Upper lobe of right lung (tissue), 1 donor: ENCODE data around the gene TMEM59L. TPM values are rescaled to one million over a fixed set of nuclear protein-coding genes. Genes with fewer than 3 reads are reported as not detected.

Experiments
- ATAC-seq: fragments of 200-7000 bp; cut with Tn5 transposase; one replicate; pipeline ENCODE4 v1.9.1; 2020; ENCODE audit warnings: mild to moderate bottlenecking, moderate library complexity
- DNase-seq: peaks from one replicate; pipeline ENCODE4 v3.0.0-alpha.2; 2020
- H3K27ac ChIP-seq: fragments of 200-600 bp; one replicate; pipeline ENCODE4 v1.8.0; 2022
- H3K27me3 ChIP-seq: fragments of 200-600 bp; one replicate; pipeline ENCODE4 v1.8.0; 2022; ENCODE audit warnings: mild to moderate bottlenecking
- H3K36me3 ChIP-seq: fragments of 200-600 bp; one replicate; pipeline ENCODE4 v1.8.0; 2022
- H3K4me1 ChIP-seq: fragments of 200-600 bp; one replicate; pipeline ENCODE4 v1.8.0; 2022
- H3K4me3 ChIP-seq: fragments of 200-600 bp; one replicate; pipeline ENCODE4 v1.8.0; 2022; ENCODE audit warnings: mild to moderate bottlenecking
- H3K9me3 ChIP-seq: fragments of 200-600 bp; one replicate; pipeline ENCODE4 v1.8.0; 2022
- intact Hi-C: fragments of 100-400 bp; cut with DNase I; formaldehyde crosslinking; loops from one replicate; pipeline ENCODE4 v1.11.0; 2022
- total RNA-seq: library from RNA; stranded (reverse); fragmentation: NEBNext Ultra II Directional; extraction: Animal tissue kit (Norgen Biotek cat#: 25700); gene quantifications from one replicate; pipeline ENCODE4 v1.2.1, GENCODE V29; 2021
- TF ChIP-seq, protein P1 (sequence below): fragments of 200-600 bp; IDR thresholded peaks from one replicate; pipeline ENCODE4 v1.8.0; 2022; ENCODE audit warnings: antibody characterized with exemption
- donor health status: DM: no; HTN: yes; CAD: no; lungs with severe emphysema.

Gene TMEM59L
- total RNA-seq, 1 donor from 2014 or later = 2.2 TPM

DNA sequence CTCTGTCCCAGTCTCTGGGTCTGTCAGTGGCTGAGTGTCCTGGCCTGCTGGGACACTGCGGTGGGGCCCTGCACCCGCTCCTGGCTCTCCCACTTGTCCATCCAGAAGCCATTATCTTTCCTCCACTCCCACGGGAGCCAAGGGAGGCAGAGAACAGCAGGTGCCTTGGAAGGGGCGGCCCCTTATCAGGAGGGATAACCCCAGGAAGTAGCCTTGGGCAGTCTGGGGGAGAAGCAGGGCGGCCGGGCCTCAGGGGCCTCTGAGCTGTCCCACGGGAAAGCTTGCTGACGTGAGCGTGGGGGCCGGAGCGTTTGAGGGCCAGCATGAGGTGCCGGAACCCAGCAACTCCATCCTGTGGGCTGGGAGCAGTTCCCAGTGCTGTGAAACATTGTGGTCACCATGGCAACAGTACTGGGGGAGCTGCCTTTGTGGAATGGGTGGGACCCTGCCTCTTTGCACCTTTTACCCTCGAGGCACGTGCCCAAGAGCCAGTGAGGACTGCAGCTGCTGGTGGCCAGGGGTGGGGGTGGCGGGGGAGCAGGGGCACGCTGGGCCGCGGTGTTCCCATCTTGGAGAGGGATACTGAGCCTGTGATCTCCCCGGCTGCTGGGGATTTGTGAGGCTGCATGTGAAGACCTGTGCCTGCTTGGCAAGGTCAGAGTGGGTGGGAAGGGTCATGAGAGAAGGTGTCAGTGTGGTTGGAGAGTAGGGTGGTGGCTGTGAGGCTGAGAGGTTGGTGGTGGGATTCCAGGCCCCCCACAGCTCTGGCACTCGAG lies 45.1 kb downstream of the TMEM59L start:
- no peaks in the 10 kb centered on the region for H3K27me3 ChIP-seq
- H3K27ac ChIP-seq = peak overlapping the region; percentile 72
- TF ChIP-seq, protein P1, sequence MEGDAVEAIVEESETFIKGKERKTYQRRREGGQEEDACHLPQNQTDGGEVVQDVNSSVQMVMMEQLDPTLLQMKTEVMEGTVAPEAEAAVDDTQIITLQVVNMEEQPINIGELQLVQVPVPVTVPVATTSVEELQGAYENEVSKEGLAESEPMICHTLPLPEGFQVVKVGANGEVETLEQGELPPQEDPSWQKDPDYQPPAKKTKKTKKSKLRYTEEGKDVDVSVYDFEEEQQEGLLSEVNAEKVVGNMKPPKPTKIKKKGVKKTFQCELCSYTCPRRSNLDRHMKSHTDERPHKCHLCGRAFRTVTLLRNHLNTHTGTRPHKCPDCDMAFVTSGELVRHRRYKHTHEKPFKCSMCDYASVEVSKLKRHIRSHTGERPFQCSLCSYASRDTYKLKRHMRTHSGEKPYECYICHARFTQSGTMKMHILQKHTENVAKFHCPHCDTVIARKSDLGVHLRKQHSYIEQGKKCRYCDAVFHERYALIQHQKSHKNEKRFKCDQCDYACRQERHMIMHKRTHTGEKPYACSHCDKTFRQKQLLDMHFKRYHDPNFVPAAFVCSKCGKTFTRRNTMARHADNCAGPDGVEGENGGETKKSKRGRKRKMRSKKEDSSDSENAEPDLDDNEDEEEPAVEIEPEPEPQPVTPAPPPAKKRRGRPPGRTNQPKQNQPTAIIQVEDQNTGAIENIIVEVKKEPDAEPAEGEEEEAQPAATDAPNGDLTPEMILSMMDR = no peak
- peaks cover 23% of the 10 kb centered on the region for H3K4me1 ChIP-seq
- intact Hi-C loops = no loop called here
- no peaks in the 10 kb centered on the region for H3K9me3 ChIP-seq
- H3K36me3 ChIP-seq = no peaks in the 10 kb centered on the region
- no peak for ATAC-seq
- H3K4me3 ChIP-seq = no peak overlapping the region
- DNase-seq = no peak

DNA sequence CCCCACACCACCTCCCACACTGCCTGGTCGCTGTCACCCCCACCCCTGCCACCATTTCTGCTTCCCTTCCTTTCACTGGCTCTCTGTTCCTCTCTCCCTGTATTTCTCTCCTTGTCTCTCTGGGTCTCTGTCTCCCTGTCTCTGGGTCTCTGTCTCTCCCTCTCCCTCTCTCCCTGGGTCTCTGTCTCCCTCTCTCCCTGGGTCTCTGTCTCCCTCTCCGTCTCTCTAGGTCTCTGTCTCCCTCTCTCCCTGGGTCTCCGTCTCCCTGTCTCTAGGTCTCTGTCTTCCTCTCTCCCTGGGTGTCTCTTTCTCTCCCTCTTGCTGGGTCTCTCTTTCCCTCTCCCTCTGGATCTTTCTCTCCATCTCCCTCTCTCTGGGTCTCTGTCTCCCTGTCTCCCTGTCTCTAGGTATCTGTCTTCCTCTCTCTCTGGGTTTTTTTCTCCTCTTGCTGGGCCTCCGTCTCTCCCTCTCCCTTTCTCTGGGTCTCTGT lies 45.7 kb downstream of the TMEM59L start:
- H3K4me3 ChIP-seq = no peak overlapping the region
- H3K9me3 ChIP-seq = no peaks in the 10 kb centered on the region
- intact Hi-C loops = no loop called here
- H3K4me1 ChIP-seq = peaks cover 23% of the 10 kb centered on the region
- TF ChIP-seq, protein P1 = no peak
- no peak for DNase-seq
- peak overlapping the region; percentile 72 for H3K27ac ChIP-seq
- H3K27me3 ChIP-seq = no peaks in the 10 kb centered on the region
- no peak for ATAC-seq
- no peaks in the 10 kb centered on the region for H3K36me3 ChIP-seq

DNA sequence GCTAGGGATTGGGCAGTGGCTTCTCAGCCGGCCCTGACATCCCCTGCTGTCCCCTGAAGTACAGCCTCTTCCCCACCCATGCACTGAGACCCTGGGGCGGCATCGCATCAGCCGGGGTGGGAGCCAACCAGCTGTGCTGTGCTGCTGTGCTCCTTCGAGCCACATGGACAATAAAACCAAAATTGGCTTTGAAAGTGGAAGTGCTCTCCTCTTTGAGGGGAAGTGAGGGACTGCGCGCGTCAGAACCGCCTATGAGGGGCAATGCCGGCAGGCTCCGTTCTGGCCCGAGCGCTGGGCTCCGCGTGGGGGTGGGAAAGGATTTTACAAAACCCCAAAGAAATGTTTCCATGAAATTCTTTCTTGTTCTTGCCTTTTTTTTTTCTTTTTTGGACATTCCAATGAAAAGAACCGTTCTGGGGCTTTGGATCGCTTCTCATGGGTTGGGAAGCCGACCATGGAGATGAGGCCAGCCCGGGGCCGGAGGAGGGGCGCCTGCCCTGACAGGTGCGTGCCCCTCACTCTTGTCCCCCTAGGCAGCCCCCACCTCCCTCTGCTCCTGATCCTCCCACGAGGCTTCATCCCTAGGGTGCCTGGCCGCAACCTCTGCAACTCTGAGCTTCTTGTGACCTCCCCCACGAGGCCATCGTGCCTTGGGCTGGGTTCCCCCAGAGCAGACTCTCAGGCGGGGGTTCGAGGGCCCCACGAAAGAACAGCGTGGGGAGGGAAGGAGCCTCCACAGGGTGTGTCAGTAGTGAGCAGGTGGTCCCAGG lies 46.8 kb downstream of the TMEM59L start:
- DNase-seq = no peak
- intact Hi-C loops = no loop called here
- H3K9me3 ChIP-seq = no peaks in the 10 kb centered on the region
- peaks cover 23% of the 10 kb centered on the region for H3K4me1 ChIP-seq
- no peaks in the 10 kb centered on the region for H3K27me3 ChIP-seq
- TF ChIP-seq, protein P1 = no peak
- ATAC-seq = peak; percentile 39
- H3K4me3 ChIP-seq = no peak overlapping the region
- peak overlapping the region; percentile 72 for H3K27ac ChIP-seq
- peaks cover 1% of the 10 kb centered on the region for H3K36me3 ChIP-seq

DNA sequence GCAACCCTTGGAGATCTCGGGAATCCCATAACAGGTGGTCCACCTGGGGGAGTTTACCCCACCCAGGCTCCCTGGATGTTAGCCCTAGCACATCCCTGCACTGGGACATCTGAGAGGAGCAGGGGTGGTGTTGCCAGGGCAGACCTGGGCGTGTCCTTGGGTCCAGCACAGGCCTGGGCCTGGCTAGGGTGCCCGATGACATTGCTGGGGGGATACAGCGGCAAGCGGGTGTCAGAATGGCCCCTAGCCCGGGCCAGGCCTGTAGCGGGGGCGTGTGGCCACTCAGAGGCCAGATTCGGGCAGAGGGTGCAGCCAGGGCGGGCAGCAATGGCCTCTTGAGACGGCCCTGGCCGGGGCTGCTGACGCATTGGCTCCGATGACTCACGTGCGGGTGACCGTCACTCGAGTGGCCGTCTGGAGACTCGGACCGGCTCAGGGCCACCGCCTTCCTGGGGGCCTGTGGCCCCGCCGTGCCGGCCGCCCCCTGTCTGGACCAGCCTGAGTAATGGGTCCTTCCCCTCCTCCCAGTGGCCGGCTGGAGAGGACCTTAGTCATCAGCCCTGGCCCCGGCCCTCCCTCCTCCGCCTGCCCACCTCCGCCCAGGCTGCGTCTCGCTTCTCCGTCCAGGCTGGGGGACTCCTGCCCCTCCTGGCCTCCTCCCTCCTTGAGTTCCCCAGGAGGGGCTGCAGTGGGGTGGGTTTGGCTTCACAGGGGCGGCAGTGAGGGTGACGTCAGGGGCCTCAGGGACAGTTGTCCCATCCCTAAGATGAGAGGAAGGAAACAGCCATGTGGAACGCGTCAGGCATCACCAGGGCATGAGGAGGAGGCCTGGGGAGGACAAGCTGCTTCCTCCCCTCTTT lies 47.6 kb downstream of the TMEM59L start:
- H3K4me3 ChIP-seq = no peak overlapping the region
- peak overlapping the region; percentile 72 for H3K27ac ChIP-seq
- intact Hi-C loops = no loop called here
- peaks cover 23% of the 10 kb centered on the region for H3K4me1 ChIP-seq
- ATAC-seq (peak; percentile 68), DNase-seq (peak; percentile 77)
- peaks cover 9% of the 10 kb centered on the region for H3K36me3 ChIP-seq
- TF ChIP-seq, protein P1 = no peak
- H3K27me3 ChIP-seq = no peaks in the 10 kb centered on the region
- H3K9me3 ChIP-seq = no peaks in the 10 kb centered on the region

DNA sequence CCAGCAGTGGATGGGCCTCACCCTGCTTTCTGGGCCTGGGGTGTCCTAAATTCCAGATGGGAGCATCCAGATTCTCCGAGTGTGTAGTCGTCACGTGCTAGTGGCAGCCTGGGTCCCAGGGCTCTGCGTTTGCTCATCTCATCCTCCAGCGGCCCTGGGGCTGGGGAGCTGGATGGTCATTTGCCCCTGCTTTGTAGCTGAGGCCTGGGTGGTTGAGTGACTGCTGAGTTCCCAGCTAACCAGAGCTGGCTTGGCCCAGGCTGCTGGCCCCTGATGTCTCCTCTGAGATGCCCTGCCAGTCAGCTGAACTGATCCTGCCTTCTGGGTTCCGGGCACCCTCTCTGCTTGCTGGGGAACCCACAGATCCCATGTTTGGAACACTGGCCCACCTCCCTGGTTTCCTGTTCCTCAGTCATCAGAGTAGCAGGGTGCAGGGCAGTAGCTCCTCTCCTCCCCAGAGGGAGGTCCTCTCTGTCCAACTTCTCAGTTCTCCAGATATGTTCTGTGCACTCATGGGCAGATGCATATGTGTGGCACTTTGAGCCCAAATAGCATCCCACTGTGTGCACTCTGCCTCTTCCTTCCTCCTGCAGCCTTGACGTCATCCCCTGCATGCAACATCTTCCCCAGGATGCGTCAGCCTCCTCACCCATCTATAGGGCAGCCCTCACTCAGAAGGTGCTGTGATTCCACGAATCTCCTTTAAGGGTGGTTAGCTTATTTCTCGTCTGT lies 48.4 kb downstream of the TMEM59L start:
- no peaks in the 10 kb centered on the region for H3K9me3 ChIP-seq
- H3K36me3 ChIP-seq = peaks cover 17% of the 10 kb centered on the region
- H3K27ac ChIP-seq = peak overlapping the region; percentile 72
- no peaks in the 10 kb centered on the region for H3K27me3 ChIP-seq
- H3K4me3 ChIP-seq = no peak overlapping the region
- peaks cover 23% of the 10 kb centered on the region for H3K4me1 ChIP-seq
- TF ChIP-seq, protein P1 = no peak
- intact Hi-C loops = no loop called here
- ATAC-seq (no peak), DNase-seq (no peak)
